HG02938 (cell line): ENCODE data around the gene PHYHD1.
"Not testable (repeated sequence)": the region's sequence is repeated elsewhere in the genome, so short reads cannot be mapped to it uniquely, and the experiment has no call there.

Experiments
- ATAC-seq: cut with Tn5 transposase; IDR thresholded peaks from one replicate; pipeline ENCODE4 v1.9.1; 2021; ENCODE audit warnings: mild to moderate bottlenecking, moderate library complexity; ENCODE audit not compliant: unreplicated experiment

Gene PHYHD1

GRCh38 chr9:128919402-128920089 is 1.2 kb upstream of the PHYHD1 start:
- ATAC-seq: no peak

GRCh38 chr9:128921881-128922763 is 1.3 kb downstream of the PHYHD1 start:
- no peak for ATAC-seq

GRCh38 chr9:128923493-128923883 is 2.7 kb downstream of the PHYHD1 start:
- ATAC-seq: no peak

- no peak for ATAC-seq
Observed at GRCh38 chr9:128927731-128928411, 7.1 kb downstream of the PHYHD1 start.

GRCh38 chr9:128928624-128929023 is 7.8 kb downstream of the PHYHD1 start:
- no peak for ATAC-seq

- ATAC-seq: no peak
Observed at GRCh38 chr9:128929560-128929959, 8.8 kb downstream of the PHYHD1 start.

GRCh38 chr9:128933731-128934130 is 12.9 kb downstream of the PHYHD1 start:
- no peak for ATAC-seq

- no peak for ATAC-seq
Observed at GRCh38 chr9:128936171-128936865, 15.5 kb downstream of the PHYHD1 start.

- no peak for ATAC-seq
Observed at GRCh38 chr9:128937310-128938165, 16.8 kb downstream of the PHYHD1 start.

GRCh38 chr9:128940271-128940921 is 19.6 kb downstream of the PHYHD1 start:
- ATAC-seq: no peak

GRCh38 chr9:128940946-128941755 is 20.4 kb downstream of the PHYHD1 start:
- no peak for ATAC-seq

- ATAC-seq: no peak
Observed at GRCh38 chr9:128943832-128944620, 23.2 kb downstream of the PHYHD1 start.

- not testable (repeated sequence) for ATAC-seq
Observed at GRCh38 chr9:128944966-128945365, 24.2 kb downstream of the PHYHD1 start.

GRCh38 chr9:128945798-128946501 is 25.2 kb downstream of the PHYHD1 start:
- no peak for ATAC-seq

GRCh38 chr9:128946571-128947276 is 25.9 kb downstream of the PHYHD1 start:
- ATAC-seq: peak; percentile 9

GRCh38 chr9:128947277-128947526 is 26.4 kb downstream of the PHYHD1 start:
- ATAC-seq: no peak
